ENCODE measurements around the gene DUOXA2.

DUOXA2 gene

DNA sequence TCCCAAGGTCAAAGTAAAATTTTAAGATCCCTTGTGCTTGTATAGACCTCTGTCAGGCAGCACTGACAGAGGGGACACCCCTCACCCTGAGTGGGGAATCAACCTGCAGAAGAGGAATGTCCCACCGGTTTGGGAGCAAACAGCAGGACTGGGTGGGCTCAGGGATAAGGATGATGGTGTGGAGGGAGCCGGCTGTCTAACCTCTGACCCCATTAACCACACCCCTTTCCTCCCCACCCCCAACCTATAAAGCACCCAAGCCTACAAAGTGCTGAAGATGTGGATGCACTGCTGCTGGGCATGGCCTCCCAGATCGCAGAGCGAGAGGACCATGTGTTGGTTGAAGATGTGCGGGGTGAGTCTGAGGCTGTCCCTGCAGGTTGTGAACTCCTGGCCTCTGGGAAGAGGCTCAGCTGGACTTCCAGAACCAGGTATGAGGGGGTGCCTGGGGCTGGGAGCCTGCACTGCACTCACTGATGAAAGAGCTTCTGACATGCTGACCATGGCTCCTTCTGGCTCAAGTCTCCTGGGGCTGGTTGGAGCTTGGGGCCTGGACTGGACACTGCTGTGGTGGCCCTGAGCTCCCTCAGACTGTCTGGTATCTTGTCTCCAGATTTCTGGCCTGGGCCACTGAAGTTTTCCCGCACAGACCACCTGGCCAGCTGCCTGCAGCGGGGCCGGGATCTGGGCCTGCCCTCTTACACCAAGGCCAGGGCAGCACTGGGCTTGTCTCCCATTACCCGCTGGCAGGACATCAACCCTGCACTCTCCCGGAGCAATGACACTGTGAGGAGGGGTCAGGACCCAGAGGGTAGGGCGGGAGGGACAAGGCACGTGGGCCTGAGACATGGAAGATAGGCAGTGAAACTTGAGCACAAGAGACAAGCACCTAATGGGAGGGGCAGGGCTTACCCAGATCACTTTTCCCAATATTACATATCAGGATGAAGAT, 25.0 kb downstream of the DUOXA2 start:
- DNase-seq = no peak

- DNase-seq = no peak
These were observed 25.6 kb downstream of the DUOXA2 start for GRCh38 chr15:45139770-45140169.

GRCh38 chr15:45140557-45141250, 26.6 kb downstream of the DUOXA2 start:
- DNase-seq = no peak

DNA sequence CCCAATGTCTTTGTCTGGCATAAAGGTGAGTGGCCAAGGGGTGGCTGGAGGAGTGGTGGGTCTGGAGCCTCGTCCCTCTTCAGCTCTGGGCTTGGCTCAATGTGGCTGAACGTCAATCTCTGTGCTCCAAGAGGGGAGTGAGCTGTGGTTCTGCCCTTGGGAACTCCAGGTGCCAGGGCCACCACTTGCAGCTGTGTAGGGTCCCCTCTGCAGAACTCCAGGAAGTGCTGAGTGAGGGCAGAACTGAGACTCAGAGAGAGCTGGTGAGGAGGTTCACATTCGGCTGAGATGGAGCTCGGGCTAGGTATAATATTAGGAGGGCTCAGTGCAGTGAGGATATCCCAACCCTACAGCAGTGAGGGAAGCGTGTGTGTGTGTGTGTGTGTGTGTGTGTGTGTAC, 27.3 kb downstream of the DUOXA2 start:
- DNase-seq = no peak

GRCh38 chr15:45143056-45143455, 28.9 kb downstream of the DUOXA2 start:
- DNase-seq = no peak

DNA sequence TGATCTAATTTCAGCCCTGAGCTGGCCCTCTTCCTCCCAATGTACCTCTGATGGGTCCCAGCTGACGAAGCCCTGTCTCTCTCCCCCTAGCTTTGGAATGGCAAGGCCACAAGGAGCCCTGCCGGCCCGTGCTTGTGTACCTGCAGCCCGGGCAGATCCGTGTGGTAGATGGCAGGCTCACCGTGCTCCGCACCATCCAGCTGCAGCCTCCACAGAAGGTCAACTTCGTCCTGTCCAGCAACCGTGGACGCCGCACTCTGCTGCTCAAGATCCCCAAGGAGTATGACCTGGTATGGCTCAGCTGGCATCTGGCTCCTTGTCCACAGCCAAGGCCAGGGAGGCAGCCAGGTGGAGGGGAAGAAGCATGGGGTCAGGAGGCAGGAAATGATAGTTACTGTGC, 29.8 kb downstream of the DUOXA2 start:
- DNase-seq = no peak

DNA sequence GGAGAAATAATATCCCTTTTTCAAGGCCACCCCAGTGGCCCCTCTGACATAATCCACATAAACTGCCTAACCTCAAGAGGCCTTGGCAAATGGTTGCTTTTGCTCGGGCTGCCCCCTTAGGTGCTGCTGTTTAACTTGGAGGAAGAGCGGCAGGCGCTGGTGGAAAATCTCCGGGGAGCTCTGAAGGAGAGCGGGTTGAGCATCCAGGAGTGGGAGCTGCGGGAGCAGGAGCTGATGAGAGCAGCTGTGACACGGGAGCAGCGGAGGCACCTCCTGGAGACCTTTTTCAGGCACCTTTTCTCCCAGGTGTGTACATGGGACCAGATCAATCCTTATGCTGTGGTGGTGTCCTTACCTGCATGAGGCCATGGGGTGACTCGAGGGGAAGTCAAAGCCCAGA, 30.6 kb downstream of the DUOXA2 start:
- DNase-seq = no peak

DNA sequence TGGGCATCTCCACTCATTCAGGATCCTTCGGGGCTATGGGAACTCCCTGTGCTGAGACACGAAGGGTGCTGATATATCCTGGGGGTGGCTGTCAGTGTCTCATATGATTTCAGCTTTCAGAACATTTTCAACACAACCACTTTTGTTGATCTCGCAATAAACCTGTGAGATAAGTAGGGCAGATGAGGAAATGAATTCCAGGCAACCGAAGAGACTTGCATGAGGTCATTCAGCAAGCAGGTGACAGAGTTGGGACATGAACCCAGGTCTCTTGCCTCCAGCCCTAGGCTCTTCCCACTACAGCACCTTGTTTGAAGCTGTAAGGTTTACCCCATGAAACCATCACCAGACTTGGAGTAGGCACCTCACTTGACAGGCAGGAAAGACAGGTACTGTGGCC, 32.3 kb downstream of the DUOXA2 start:
- no peak for DNase-seq

DNA sequence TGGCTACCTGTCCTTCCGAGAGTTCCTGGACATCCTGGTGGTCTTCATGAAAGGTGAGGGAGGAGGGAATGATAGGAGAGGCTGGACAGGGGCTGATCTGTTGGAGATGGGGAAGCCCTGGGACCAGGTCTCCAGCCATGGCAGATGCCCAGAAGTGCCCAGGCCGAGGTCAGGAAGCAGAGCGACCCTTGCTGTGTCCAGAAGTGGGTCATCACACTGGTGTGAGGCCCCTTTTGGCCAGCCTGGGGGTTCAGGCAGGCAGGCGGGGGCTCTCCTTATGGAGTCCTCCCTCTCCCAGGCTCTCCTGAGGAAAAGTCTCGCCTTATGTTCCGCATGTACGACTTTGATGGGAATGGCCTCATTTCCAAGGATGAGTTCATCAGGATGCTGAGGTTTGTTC, 33.5 kb downstream of the DUOXA2 start:
- no peak for DNase-seq

DNA sequence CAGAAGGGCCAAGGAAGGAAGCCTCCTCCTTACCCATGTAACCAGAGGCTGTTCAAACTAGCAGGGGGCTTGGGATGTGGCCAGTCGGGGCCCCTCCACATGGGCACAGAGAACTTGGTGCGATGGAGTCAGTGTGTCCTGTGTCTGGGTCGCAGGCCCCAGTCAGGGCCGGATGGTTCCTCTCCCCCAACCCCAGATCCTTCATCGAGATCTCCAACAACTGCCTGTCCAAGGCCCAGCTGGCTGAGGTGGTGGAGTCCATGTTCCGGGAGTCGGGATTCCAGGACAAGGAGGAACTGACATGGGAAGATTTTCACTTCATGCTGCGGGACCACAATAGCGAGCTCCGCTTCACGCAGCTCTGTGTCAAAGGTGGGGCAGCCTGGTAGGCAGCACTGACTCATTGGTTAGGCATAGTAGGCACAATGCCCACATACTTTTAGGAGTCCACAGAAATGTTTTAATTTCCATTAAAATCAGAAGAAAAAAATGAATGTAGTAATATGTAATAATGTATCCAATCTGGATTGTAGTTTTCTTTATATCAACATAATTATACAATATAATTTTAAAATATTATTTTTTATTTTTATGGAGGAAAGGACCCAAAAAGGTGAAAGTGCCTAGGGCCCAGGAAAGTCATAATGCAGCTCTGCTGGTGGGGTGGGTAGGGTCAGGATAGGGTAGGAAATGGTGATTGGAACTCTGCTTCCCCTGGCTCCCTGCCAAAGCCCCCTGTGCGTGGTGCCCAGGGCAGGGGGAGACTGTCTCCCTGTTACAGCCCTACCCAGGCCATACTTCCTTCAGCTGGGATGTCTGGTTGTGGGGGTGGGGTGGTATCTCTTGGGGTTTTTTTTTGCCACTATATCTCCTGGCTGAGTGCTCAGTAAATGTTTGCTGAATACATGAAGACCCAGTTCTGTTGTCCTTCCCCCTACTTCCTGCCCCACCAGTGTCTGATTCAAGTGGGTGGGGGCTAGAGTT, 34.2 kb downstream of the DUOXA2 start:
- no peak for DNase-seq

DNA sequence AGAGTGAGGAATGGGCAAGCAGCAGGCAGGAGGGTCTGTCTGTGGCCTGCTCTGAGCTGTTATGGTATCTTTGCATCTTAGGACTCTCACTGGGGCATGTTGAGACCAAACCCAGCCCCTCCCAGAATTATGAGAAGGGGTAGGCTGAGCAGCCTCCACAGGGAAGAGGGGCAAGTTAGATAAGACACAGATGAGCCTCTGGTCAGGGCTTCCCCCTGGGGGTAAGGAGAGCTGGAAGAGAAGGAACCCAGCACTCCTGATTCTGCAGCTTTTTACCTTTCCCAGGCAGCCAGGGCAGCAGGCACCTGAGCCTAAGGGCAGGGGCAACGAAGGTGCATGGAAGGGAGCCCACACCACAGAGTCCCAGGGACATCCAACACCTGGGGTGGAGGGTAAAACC, 34.9 kb downstream of the DUOXA2 start:
- no peak for DNase-seq

GRCh38 chr15:45150481-45150880, 36.4 kb downstream of the DUOXA2 start:
- no peak for DNase-seq

DNA sequence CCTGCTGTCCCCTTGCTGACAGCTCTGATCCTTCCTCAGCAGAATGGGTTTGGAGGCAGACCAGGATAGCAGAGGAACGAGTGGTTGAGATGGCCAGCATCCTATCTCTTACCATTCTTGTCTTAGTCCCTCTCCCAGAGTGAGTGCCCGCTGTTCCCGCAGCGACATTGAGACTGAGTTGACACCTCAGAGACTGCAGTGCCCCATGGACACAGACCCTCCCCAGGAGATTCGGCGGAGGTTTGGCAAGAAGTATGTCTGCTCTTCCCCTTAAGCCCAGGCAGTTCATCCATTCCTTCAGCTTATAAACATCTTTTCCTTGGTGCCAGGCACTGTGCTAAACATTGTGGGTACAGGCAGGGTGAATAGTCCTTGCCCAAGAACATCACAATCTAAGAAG, 36.9 kb downstream of the DUOXA2 start:
- DNase-seq = no peak

- no peak for DNase-seq
These were observed 38.1 kb downstream of the DUOXA2 start for GRCh38 chr15:45151998-45152828.

- no peak for DNase-seq
These were observed 41.6 kb downstream of the DUOXA2 start for GRCh38 chr15:45155739-45156138.

- DNase-seq = no peak
These were observed 42.8 kb downstream of the DUOXA2 start for GRCh38 chr15:45156744-45157455.

DNA sequence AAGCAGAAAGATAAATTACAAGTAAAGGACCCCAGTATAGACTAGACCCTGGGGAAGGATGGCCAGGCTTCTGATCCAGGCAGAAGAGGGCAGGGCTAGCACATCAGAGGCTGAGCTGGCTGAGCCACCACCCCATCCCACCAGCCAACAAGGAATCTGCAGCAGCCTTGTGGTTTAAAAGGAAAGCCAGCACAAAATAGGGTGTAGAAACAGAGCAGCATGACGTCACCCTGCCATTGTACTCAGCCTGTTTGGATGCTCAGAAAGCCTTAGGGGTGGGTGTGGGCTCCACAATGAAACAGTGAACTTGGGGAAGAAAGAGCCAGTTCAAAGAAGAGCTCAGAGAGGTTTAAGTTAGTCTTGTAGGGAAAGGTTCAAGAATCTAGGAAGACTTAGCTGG, 43.8 kb downstream of the DUOXA2 start:
- DNase-seq = no peak

DNA sequence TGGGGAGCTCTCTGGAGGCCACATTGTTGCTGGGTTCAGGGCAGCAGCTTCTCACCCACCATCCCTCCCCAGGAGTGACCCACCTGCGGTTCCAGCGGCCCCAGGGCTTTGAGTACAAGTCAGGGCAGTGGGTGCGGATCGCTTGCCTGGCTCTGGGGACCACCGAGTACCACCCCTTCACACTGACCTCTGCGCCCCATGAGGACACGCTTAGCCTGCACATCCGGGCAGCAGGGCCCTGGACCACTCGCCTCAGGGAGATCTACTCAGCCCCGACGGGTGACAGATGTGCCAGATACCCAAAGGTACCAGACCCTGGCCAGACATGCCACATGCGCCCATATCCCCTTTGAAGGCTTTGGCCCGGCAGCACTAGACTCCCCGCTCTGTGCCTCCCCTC, 47.5 kb downstream of the DUOXA2 start:
- no peak for DNase-seq

- DNase-seq = peak; percentile 57
These were observed 48.8 kb downstream of the DUOXA2 start for GRCh38 chr15:45162771-45163507.

DNA sequence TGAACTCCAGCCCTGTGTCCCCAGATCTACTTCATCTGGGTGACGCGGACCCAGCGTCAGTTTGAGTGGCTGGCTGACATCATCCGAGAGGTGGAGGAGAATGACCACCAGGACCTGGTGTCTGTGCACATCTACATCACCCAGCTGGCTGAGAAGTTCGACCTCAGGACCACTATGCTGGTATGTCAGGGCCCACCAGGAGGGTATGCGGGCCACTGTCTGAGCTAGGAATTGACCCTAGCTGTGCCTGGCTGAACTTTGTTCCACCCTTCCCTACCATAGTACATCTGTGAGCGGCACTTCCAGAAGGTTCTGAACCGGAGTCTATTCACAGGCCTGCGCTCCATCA, 49.4 kb downstream of the DUOXA2 start:
- DNase-seq = no peak

- DNase-seq = no peak
These were observed 50.8 kb downstream of the DUOXA2 start for GRCh38 chr15:45164914-45165313.
